Naive thymus-derived CD4-positive, alpha-beta T cell (primary cell): ENCODE data around the gene DERA. TPM values are rescaled to one million over a fixed set of nuclear protein-coding genes. Genes with fewer than 3 reads are reported as not detected.
"Not testable (repeated sequence)": the region's sequence is repeated elsewhere in the genome, so short reads cannot be mapped to it uniquely, and the experiment has no call there.

Experiments used
- ATAC-seq: fragments of 150-1000 bp; cut with Tn5 transposase; 2 replicates; pipeline ENCODE4 v1.10.0; 2021; ENCODE audit warnings: mild to moderate bottlenecking, moderate library complexity
- CTCF ChIA-PET: fragments of 350-600 bp; sonication (Branson Sonifier 250); formaldehyde crosslinking; loops from one replicate; lab custom pipeline; 2021; ENCODE audit warnings: antibody characterized with exemption; lab: Charles Lee
- POLR2A ChIA-PET: fragments of 350-600 bp; sonication (Branson Sonifier 250); formaldehyde crosslinking; loops from one replicate; lab custom pipeline; 2021; ENCODE audit warnings: antibody characterized with exemption, inconsistent platforms; lab: Charles Lee
- DNase-seq, 9 donors: peaks; one replicate each; pipeline versions ENCODE4 v3.0.0 to v3.0.0-alpha.2; 2020 to 2022; ENCODE audit warnings: mixed read lengths in 1 of 9
- H3K27ac ChIP-seq: one replicate; pipeline ENCODE4 v1.7.0; 2013; ENCODE audit warnings: mild to moderate bottlenecking, low read depth, low read length, moderate library complexity
- H3K27me3 ChIP-seq, 2 donors: one replicate each; pipeline ENCODE4 v1.7.0; 2013; ENCODE audit warnings: low read length in 2 of 2, mild to moderate bottlenecking in 2 of 2, moderate library complexity in 2 of 2; ENCODE audit not compliant: control insufficient read depth in 2 of 2, insufficient read depth in 2 of 2
- H3K36me3 ChIP-seq, 3 experiments: 1 replicate in 2 of 3; 2 replicates in 1 of 3; pipeline ENCODE4 v1.7.0; 2013; ENCODE audit warnings: low read length in 3 of 3, mild to moderate bottlenecking in 3 of 3, moderate library complexity in 1 of 3; ENCODE audit not compliant: insufficient read depth in 3 of 3, control insufficient read depth in 2 of 3
- H3K4me1 ChIP-seq, 2 donors: one replicate each; pipeline ENCODE4 v1.7.0; 2013; ENCODE audit warnings: low read length in 2 of 2, mild to moderate bottlenecking in 2 of 2, moderate library complexity in 1 of 2; ENCODE audit not compliant: control insufficient read depth in 2 of 2, insufficient read depth in 2 of 2
- H3K4me3 ChIP-seq: 2 replicates; pipeline ENCODE4 v1.7.0; 2013; ENCODE audit warnings: mild to moderate bottlenecking, low read length
- H3K9me3 ChIP-seq, 3 experiments: 1 replicate in 2 of 3; 2 replicates in 1 of 3; pipeline ENCODE4 v1.7.0; 2013; ENCODE audit warnings: low read length in 3 of 3; ENCODE audit not compliant: control insufficient read depth in 2 of 3
- H3K27ac Mint-ChIP-seq, 9 donors: one replicate each; pipeline ENCODE4 v1.8.0; 2020 to 2022; ENCODE audit warnings: mixed read lengths in 9 of 9, mild to moderate bottlenecking in 8 of 9, moderate library complexity in 5 of 9, inconsistent platforms in 2 of 9
- H3K27me3 Mint-ChIP-seq, 5 donors: one replicate each; pipeline ENCODE4 v1.8.0; 2021 to 2022; ENCODE audit warnings: mixed read lengths in 5 of 5, mild to moderate bottlenecking in 1 of 5
- H3K36me3 Mint-ChIP-seq, 5 donors: one replicate each; pipeline ENCODE4 v1.8.0; 2020 to 2022; ENCODE audit warnings: mixed read lengths in 5 of 5, mild to moderate bottlenecking in 3 of 5, inconsistent platforms in 1 of 5
- H3K4me1 Mint-ChIP-seq, 7 donors: one replicate each; pipeline ENCODE4 v1.8.0; 2020 to 2022; ENCODE audit warnings: mixed read lengths in 7 of 7, mild to moderate bottlenecking in 3 of 7, inconsistent platforms in 1 of 7
- H3K4me3 Mint-ChIP-seq, 10 donors: one replicate each; pipeline ENCODE4 v1.8.0; 2020 to 2022; ENCODE audit warnings: mild to moderate bottlenecking in 10 of 10, mixed read lengths in 10 of 10, moderate library complexity in 6 of 10, inconsistent platforms in 2 of 10
- H3K9me3 Mint-ChIP-seq, 11 donors: one replicate each; pipeline ENCODE4 v1.8.0; 2020 to 2022; ENCODE audit warnings: mixed read lengths in 11 of 11, mild to moderate bottlenecking in 4 of 11, inconsistent platforms in 1 of 11, moderate library complexity in 1 of 11
- intact Hi-C, 2 donors: fragments of 100-400 bp; cut with micrococcal nuclease; formaldehyde crosslinking; loops; one replicate each; pipeline ENCODE4 v1.15.1; 2023
- polyA plus RNA-seq, 2 donors: library from polyadenylated mRNA; unstranded; fragments of 300-500 nt; fragmentation: Illumina TruSeq; gene quantifications; one replicate each; pipeline ENCODE4 v1.2.3, GENCODE V29; 2021
- total RNA-seq, 6 experiments: library from RNA in 5 of 6; stranded (reverse) in 5 of 6; gene quantifications; 1 replicate in 5 of 6; 2 replicates in 1 of 6; pipeline ENCODE4 v1.2.3 and lab custom pipeline; 2021 to 2026

Gene DERA
- total and polyA plus RNA-seq, 7 experiments from 2014 or later, result 8.4 to 33.4 (median 14.6) TPM

DNA sequence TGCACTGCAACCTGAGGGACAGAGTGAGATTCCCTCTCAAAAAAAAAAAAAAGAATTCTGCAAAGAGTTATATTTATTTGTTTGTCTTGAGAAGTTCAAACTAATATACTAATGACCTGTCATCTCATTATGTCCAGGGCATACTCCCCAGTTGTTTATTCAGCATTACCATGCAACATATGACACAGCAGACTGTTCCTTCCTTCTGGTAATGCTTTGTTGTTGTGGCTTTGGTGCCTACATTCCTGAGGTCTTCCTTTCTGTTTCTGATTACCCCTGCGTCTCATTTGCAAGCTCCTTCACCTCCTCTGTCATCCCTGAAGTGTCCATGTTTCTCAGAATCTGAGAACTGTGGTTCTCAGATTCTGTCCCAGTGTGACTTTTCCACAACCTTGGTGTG lies 55.3 kb downstream of the DERA start:
- POLR2A ChIA-PET, result interaction anchor here (0.7 kb wide), 1 partner anchor 22 kb away, joined by 3 read pairs; no protein-coding TSS in a partner anchor
- Histone ChIP-seq H3K9me3 (no peaks in the 10 kb centered on the region), H3K4me1 (no peaks in the 10 kb centered on the region), H3K27me3 (no peaks in the 10 kb centered on the region), H3K27ac (no peak overlapping the region), H3K36me3 (peaks cover 0 to 25% (median 0%) of the 10 kb centered on the region in 3 experiments), H3K4me3 (no peak overlapping the region)
- DNase-seq, result no peak
- H3K4me3 Mint-ChIP-seq, result no peak overlapping the region
- ATAC-seq, result no peak
- intact Hi-C loops, result no loop called here
- H3K36me3 Mint-ChIP-seq, result peaks cover 3 to 60% (median 49%) of the 10 kb centered on the region in 5 donors
- no peaks in the 10 kb centered on the region for H3K27me3 Mint-ChIP-seq
- H3K4me1 Mint-ChIP-seq, result peaks cover 0 to 4% (median 0%) of the 10 kb centered on the region in 7 donors
- peak overlapping the region in 2 of 9 donors; percentile 40 to 41 for H3K27ac Mint-ChIP-seq
- peaks cover 0 to 2% (median 0%) of the 10 kb centered on the region in 11 donors for H3K9me3 Mint-ChIP-seq
- CTCF ChIA-PET, result no interaction called here

- intact Hi-C loops, ATAC-seq, CTCF ChIA-PET, POLR2A ChIA-PET, H3K4me3 ChIP-seq, H3K27ac ChIP-seq, H3K27me3 Mint-ChIP-seq, H3K9me3 ChIP-seq, H3K4me1 Mint-ChIP-seq, H3K4me1 ChIP-seq, H3K27ac Mint-ChIP-seq, H3K9me3 Mint-ChIP-seq, DNase-seq, H3K4me3 Mint-ChIP-seq, H3K27me3 ChIP-seq: not testable (repeated sequence)
- H3K36me3 ChIP-seq, result peaks cover 0 to 19% (median 0%) of the 10 kb centered on the region in 3 experiments
- H3K36me3 Mint-ChIP-seq, result peaks cover 3 to 60% (median 50%) of the 10 kb centered on the region in 5 donors
These were observed 55.9 kb downstream of the DERA start for GRCh38 chr12:15967053-15967452.

DNA sequence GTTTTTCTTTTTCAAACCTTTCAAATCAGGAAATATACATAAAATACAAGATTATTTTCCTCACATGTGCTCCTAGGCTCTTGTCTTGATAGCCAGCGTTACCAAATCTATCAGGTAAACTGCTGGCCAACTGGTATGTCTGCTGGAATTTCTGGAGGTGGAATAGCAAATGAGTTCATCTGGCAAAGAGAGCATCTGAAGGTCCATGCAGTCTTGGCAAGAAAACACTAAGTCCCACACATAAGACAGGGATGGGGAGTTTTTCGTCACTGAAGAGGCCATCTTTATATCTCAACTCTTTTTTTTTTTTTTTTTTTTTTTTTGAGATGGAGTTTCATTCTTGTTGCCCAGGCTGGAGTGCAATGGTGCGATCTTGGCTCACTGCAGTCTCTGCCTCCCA lies 60.1 kb downstream of the DERA start:
- H3K4me3 ChIP-seq, result no peak overlapping the region
- Mint-ChIP-seq H3K4me1 (peaks cover 0 to 4% (median 0%) of the 10 kb centered on the region in 7 donors), H3K4me3 (no peak overlapping the region), H3K27me3 (no peaks in the 10 kb centered on the region), H3K9me3 (no peaks in the 10 kb centered on the region), H3K36me3 (peaks cover 0 to 60% (median 34%) of the 10 kb centered on the region in 5 donors), H3K27ac (no peak overlapping the region)
- intact Hi-C loops, result no loop called here
- DNase-seq (no peak), ATAC-seq (no peak)
- H3K9me3 ChIP-seq, result no peaks in the 10 kb centered on the region
- ChIA-PET POLR2A (no interaction called here), CTCF (no interaction called here)
- no peak overlapping the region for H3K27ac ChIP-seq
- no peaks in the 10 kb centered on the region for H3K4me1 ChIP-seq
- peaks cover 0 to 10% (median 0%) of the 10 kb centered on the region in 3 experiments for H3K36me3 ChIP-seq
- H3K27me3 ChIP-seq, result no peaks in the 10 kb centered on the region

GRCh38 chr12:15972894-15973293 lies 61.8 kb downstream of the DERA start:
- CTCF ChIA-PET, result no interaction called here
- Mint-ChIP-seq H3K4me3 (no peak overlapping the region), H3K9me3 (no peaks in the 10 kb centered on the region), H3K27ac (no peak overlapping the region), H3K36me3 (peaks cover 2 to 63% (median 28%) of the 10 kb centered on the region in 5 donors), H3K4me1 (peaks cover 0 to 4% (median 0%) of the 10 kb centered on the region in 7 donors), H3K27me3 (no peaks in the 10 kb centered on the region)
- H3K27ac ChIP-seq, result no peak overlapping the region
- ATAC-seq, result no peak
- intact Hi-C loops, result no loop called here
- no peaks in the 10 kb centered on the region for H3K9me3 ChIP-seq
- no peaks in the 10 kb centered on the region for H3K27me3 ChIP-seq
- H3K4me3 ChIP-seq, result no peak overlapping the region
- peaks cover 0 to 6% (median 0%) of the 10 kb centered on the region in 3 experiments for H3K36me3 ChIP-seq
- no peak for DNase-seq
- H3K4me1 ChIP-seq, result no peaks in the 10 kb centered on the region
- POLR2A ChIA-PET, result no interaction called here

DNA sequence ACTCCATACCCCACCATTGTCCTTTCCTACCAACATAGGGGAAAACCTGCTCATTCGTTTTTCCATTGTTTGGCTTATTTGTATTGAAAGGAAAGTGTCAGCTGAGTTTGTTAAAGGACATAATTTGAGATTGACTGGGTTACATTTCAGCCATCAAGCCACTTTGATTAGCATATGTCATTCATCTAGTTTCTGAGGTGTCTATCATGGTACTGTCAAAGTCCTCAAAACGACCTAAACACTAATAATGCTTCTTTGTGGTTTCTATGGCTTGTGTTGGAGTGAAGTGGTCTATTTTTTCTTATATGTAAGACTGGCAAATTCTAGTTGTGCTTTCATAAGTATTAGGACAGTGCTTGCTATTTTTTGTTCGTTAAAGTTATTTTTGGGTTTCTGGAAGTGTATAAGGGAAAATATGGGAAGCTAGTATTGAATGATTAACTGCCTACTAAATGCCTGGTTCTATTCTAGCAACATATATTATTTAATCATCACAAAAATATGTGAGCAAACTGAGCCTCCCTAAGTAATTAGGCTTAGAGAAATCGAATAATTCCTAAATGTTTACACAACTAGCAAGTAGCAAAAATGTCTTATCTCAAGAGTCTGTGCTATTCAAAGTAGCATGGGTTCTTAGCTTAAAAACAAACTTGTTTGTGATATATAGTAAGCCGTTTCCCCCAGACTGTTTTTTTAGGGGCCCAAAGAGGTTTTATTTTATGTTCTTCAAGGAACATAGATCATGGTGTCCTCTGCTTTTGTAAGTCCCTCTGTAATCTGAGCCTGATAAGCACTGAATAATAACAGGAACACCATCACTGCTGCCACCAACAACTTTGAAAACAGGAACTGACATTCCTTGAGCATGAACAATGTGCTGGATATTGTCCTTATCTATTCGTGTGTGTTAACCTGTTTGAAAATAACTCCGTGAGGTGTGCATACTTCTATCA lies 67.1 kb downstream of the DERA start:
- Mint-ChIP-seq H3K4me3 (no peak overlapping the region), H3K27ac (no peak overlapping the region), H3K4me1 (no peaks in the 10 kb centered on the region), H3K9me3 (no peaks in the 10 kb centered on the region), H3K36me3 (peaks cover under 1 to 62% (median 21%) of the 10 kb centered on the region in 5 donors), H3K27me3 (no peaks in the 10 kb centered on the region)
- Histone ChIP-seq H3K27me3 (no peaks in the 10 kb centered on the region), H3K27ac (no peak overlapping the region), H3K36me3 (peaks cover 0 to 3% (median 0%) of the 10 kb centered on the region in 3 experiments), H3K9me3 (no peaks in the 10 kb centered on the region), H3K4me1 (no peaks in the 10 kb centered on the region), H3K4me3 (no peak overlapping the region)
- POLR2A ChIA-PET, result no interaction called here
- ATAC-seq (no peak), DNase-seq (no peak)
- CTCF ChIA-PET, result no interaction called here
- intact Hi-C loops, result no loop called here

DNA sequence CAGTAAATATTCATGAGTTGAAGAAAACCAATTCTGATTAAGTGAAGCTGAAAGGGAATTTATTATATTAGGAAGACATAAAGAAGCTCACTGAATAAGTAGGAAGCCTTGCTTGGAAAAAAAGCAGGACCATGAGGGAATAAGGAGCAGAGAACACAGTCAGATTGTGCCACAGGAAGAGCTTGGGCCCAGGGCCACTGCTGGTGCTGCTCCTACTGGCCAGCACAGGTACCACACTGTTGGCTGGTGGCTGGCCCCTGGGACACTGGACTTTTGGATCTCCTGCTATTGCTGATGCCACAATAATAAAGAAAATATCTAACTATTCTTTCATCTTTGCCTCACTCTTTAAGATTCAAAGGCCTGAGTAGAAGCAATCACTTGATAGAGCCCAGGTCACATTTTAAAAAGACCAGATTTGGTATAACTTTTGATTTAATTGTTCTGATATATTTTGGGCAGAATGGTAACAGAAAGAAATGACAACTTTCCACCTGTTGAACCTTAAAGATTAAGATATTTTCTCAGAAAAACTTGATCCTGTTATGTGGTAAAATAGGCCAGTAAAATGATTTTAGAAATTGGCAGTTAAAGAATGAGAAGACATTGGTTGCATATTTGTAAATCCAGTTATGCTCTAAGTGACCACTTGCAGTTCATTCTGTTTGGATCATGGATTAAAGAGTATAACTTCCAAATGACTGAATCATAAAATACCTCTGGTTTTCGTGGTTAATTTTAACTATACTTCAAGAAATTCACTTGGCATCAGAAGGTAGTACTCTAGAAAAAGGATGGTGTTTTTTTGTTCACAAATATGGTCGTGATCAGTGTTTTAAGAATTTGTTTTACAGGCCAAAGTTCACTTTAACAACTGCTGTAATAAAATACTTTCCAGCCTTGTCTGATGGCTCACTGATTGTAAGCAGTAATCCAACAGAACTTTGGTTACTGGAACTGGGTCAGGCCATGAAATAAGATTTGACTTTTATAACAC lies 68.3 kb downstream of the DERA start:
- ATAC-seq (no peak), DNase-seq (no peak)
- Mint-ChIP-seq H3K36me3 (peaks cover 5 to 73% (median 28%) of the 10 kb centered on the region in 5 donors), H3K4me3 (no peak overlapping the region), H3K27me3 (no peaks in the 10 kb centered on the region), H3K27ac (no peak overlapping the region), H3K9me3 (no peaks in the 10 kb centered on the region), H3K4me1 (no peaks in the 10 kb centered on the region)
- H3K27ac ChIP-seq, result no peak overlapping the region
- ChIA-PET POLR2A (no interaction called here), CTCF (no interaction called here)
- no peak overlapping the region for H3K4me3 ChIP-seq
- no peaks in the 10 kb centered on the region for H3K4me1 ChIP-seq
- intact Hi-C loops, result loop anchor here (5.0 kb wide), 1 partner anchor 1663 kb away; no protein-coding TSS in a partner anchor
- H3K9me3 ChIP-seq, result no peaks in the 10 kb centered on the region
- H3K27me3 ChIP-seq, result no peaks in the 10 kb centered on the region
- peaks cover 0 to 12% (median 0%) of the 10 kb centered on the region in 3 experiments for H3K36me3 ChIP-seq
